Effector CD4-positive, alpha-beta T cell (primary cell): ENCODE results near the gene SLC8A2.

Experiments used
- DNase-seq: peaks from one replicate; pipeline ENCODE4 v3.0.0-alpha.2; 2020

SLC8A2 gene

GRCh38 chr19:47379381-47379938 is 92.2 kb downstream of the SLC8A2 start:
- DNase-seq, result no peak

- no peak for DNase-seq
Observed at GRCh38 chr19:47378246-47378645, 93.4 kb downstream of the SLC8A2 start.
